ENCODE results near the gene GRHL1.

DNA sequence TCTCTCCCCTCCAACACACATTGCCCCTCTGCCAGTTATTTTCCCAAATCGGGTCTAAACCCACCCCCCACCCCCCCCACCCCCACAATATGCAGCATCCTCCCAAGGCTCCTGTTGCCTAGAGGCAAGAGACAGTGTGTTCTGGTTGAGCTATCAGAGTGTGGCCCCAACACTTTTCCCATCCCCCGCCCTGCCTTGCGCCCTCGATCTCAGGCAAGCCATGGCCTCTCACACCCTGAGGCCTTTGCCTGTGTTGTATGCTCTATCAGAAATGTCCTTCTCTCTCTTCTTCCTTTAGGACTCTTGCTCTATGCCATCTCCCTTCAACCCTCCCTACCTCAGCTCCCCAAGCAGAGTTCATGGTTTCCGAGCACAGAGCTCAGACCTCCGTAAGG, 9.5 kb upstream of the GRHL1 start:
- TF ChIP-seq EZH2 (IDR thresholded peaks at IDR 0.05) (no peak), POLR2AphosphoS5 (IDR thresholded peaks at IDR 0.05; ENCODE audit: borderline replicate concordance, low read depth, low read length) (no peak)
